HEK293 (cell line): Measurements from ENCODE around the gene THEM4.

Experiments
- BCL6B ChIP-seq: fragments of 450-650 bp; formaldehyde crosslinking; IDR thresholded peaks from 2 replicates; pipeline ENCODE4 v1.5.1; 2017; ENCODE audit warnings: missing biosample characterization, missing genetic modification characterization
- GLIS1 ChIP-seq: fragments of 450-650 bp; formaldehyde crosslinking; IDR thresholded peaks from 2 replicates; pipeline ENCODE4 v1.5.1; 2016; ENCODE audit warnings: missing biosample characterization, missing genetic modification characterization
- MEIS1 ChIP-seq: sonication (generic); formaldehyde crosslinking; IDR thresholded peaks from 2 replicates; pipeline ENCODE4 v1.8.1; 2022; ENCODE audit warnings: missing genetic modification reagents, mild to moderate bottlenecking, borderline replicate concordance
- REPIN1 ChIP-seq: fragments of 450-650 bp; formaldehyde crosslinking; IDR thresholded peaks from 2 replicates; pipeline ENCODE4 v1.5.1; 2017; ENCODE audit warnings: missing biosample characterization, missing genetic modification characterization, low read depth
- SALL2 ChIP-seq: fragments of 450-650 bp; formaldehyde crosslinking; IDR thresholded peaks from 2 replicates; pipeline ENCODE4 v1.5.0; 2017; ENCODE audit warnings: missing biosample characterization, mild to moderate bottlenecking, missing genetic modification characterization, borderline replicate concordance
- SCRT2 ChIP-seq: fragments of 450-650 bp; formaldehyde crosslinking; IDR thresholded peaks from 2 replicates; pipeline ENCODE4 v1.5.1; 2016; ENCODE audit warnings: missing biosample characterization, missing genetic modification characterization
- SP2 ChIP-seq: fragments of 450-650 bp; formaldehyde crosslinking; IDR thresholded peaks from 2 replicates; pipeline ENCODE4 v1.5.1; 2016; ENCODE audit warnings: missing biosample characterization, missing genetic modification characterization
- SP3 ChIP-seq: fragments of 450-650 bp; formaldehyde crosslinking; IDR thresholded peaks from 2 replicates; pipeline ENCODE4 v1.5.1; 2016; ENCODE audit warnings: missing biosample characterization, missing genetic modification characterization
- YY1 ChIP-seq: fragments of 450-650 bp; formaldehyde crosslinking; IDR thresholded peaks from 2 replicates; pipeline ENCODE4 v1.5.1; 2018; ENCODE audit warnings: missing biosample characterization, missing genetic modification characterization
- ZBTB21 ChIP-seq: fragments of 450-650 bp; formaldehyde crosslinking; IDR thresholded peaks from 2 replicates; pipeline ENCODE4 v1.5.1; 2017; ENCODE audit warnings: missing biosample characterization, missing genetic modification characterization
- ZBTB49 ChIP-seq: fragments of 450-650 bp; formaldehyde crosslinking; IDR thresholded peaks from 2 replicates; pipeline ENCODE4 v1.5.1; 2016; ENCODE audit warnings: missing biosample characterization, missing genetic modification characterization, low read depth
- ZBTB6 ChIP-seq: fragments of 450-650 bp; formaldehyde crosslinking; IDR thresholded peaks from 2 replicates; pipeline ENCODE4 v1.5.1; 2017; ENCODE audit warnings: missing biosample characterization, missing genetic modification characterization
- ZFP3 ChIP-seq: fragments of 450-650 bp; formaldehyde crosslinking; IDR thresholded peaks from 2 replicates; pipeline ENCODE4 v1.5.1; 2016; ENCODE audit warnings: low read depth, missing biosample characterization, missing genetic modification characterization
- ZIC2 ChIP-seq: fragments of 450-650 bp; formaldehyde crosslinking; IDR thresholded peaks from 2 replicates; pipeline ENCODE4 v1.5.1; 2016; ENCODE audit warnings: missing biosample characterization, missing genetic modification characterization
- ZNF174 ChIP-seq: fragments of 450-650 bp; formaldehyde crosslinking; IDR thresholded peaks from 2 replicates; pipeline ENCODE4 v1.5.0; 2017; ENCODE audit warnings: missing biosample characterization, mild to moderate bottlenecking, missing genetic modification characterization
- ZNF184 ChIP-seq: fragments of 450-650 bp; IDR thresholded peaks from 2 replicates; pipeline ENCODE4 v1.5.1; 2018; ENCODE audit warnings: missing biosample characterization, mild to moderate bottlenecking, missing genetic modification characterization
- ZNF223 ChIP-seq: fragments of 450-650 bp; formaldehyde crosslinking; IDR thresholded peaks from 2 replicates; pipeline ENCODE4 v1.5.1; 2016; ENCODE audit warnings: missing biosample characterization, missing genetic modification characterization
- ZNF274 ChIP-seq, 2 experiments: fragments of 200-500 bp in 1 of 2; fragments of 450-650 bp in 1 of 2; sonication (Bioruptor generic) in 1 of 2; formaldehyde crosslinking in 1 of 2; IDR thresholded peaks; 2 replicates each; pipeline versions ENCODE4 v1.5.1 to v1.6.1; 2014 to 2016; ENCODE audit warnings: borderline replicate concordance in 1 of 2, inconsistent platforms in 1 of 2, low read length in 1 of 2, missing biosample characterization in 1 of 2, missing genetic modification characterization in 1 of 2
- ZNF280C ChIP-seq: fragments of 450-650 bp; formaldehyde crosslinking; IDR thresholded peaks from 2 replicates; pipeline ENCODE4 v1.5.1; 2016; ENCODE audit warnings: missing biosample characterization, missing genetic modification characterization
- ZNF311 ChIP-seq: fragments of 450-650 bp; formaldehyde crosslinking; IDR thresholded peaks from 2 replicates; pipeline ENCODE4 v1.5.1; 2017; ENCODE audit warnings: missing biosample characterization, missing genetic modification characterization, borderline replicate concordance
- ZNF416 ChIP-seq: fragments of 450-650 bp; formaldehyde crosslinking; IDR thresholded peaks from 2 replicates; pipeline ENCODE4 v1.5.1; 2016; ENCODE audit warnings: missing biosample characterization, missing genetic modification characterization
- ZNF423 ChIP-seq: fragments of 450-650 bp; formaldehyde crosslinking; IDR thresholded peaks from 2 replicates; pipeline ENCODE4 v1.5.1; 2016; ENCODE audit warnings: missing biosample characterization, missing genetic modification characterization
- ZNF473 ChIP-seq: fragments of 450-650 bp; formaldehyde crosslinking; IDR thresholded peaks from 2 replicates; pipeline ENCODE4 v1.5.1; 2017; ENCODE audit warnings: missing biosample characterization, missing genetic modification characterization
- ZNF548 ChIP-seq: fragments of 450-650 bp; formaldehyde crosslinking; IDR thresholded peaks from 2 replicates; pipeline ENCODE4 v1.5.1; 2016; ENCODE audit warnings: missing biosample characterization, missing genetic modification characterization
- ZNF600 ChIP-seq: fragments of 450-650 bp; formaldehyde crosslinking; IDR thresholded peaks from 2 replicates; pipeline ENCODE4 v1.5.1; 2016; ENCODE audit warnings: missing biosample characterization, missing genetic modification characterization
- ZNF621 ChIP-seq: fragments of 450-650 bp; formaldehyde crosslinking; IDR thresholded peaks from 2 replicates; pipeline ENCODE4 v1.5.1; 2017; ENCODE audit warnings: missing biosample characterization, missing genetic modification characterization
- ZNF624 ChIP-seq: fragments of 450-650 bp; formaldehyde crosslinking; IDR thresholded peaks from 2 replicates; pipeline ENCODE4 v1.5.1; 2017; ENCODE audit warnings: missing biosample characterization, missing genetic modification characterization
- ZNF629 ChIP-seq: fragments of 450-650 bp; formaldehyde crosslinking; IDR thresholded peaks from 2 replicates; pipeline ENCODE4 v1.5.1; 2017; ENCODE audit warnings: missing biosample characterization, missing genetic modification characterization
- ZNF654 ChIP-seq: fragments of 450-650 bp; formaldehyde crosslinking; IDR thresholded peaks from 2 replicates; pipeline ENCODE4 v1.5.1; 2016; ENCODE audit warnings: low read depth, missing biosample characterization, missing genetic modification characterization
- ZNF791 ChIP-seq: fragments of 450-650 bp; formaldehyde crosslinking; IDR thresholded peaks from 2 replicates; pipeline ENCODE4 v1.5.1; 2016; ENCODE audit warnings: missing biosample characterization, missing genetic modification characterization
- TF ChIP-seq, protein P1 (sequence below): fragments of 450-650 bp; formaldehyde crosslinking; IDR thresholded peaks from 2 replicates; pipeline ENCODE4 v1.5.1; 2016; ENCODE audit warnings: missing biosample characterization, missing genetic modification characterization

The THEM4 gene

DNA sequence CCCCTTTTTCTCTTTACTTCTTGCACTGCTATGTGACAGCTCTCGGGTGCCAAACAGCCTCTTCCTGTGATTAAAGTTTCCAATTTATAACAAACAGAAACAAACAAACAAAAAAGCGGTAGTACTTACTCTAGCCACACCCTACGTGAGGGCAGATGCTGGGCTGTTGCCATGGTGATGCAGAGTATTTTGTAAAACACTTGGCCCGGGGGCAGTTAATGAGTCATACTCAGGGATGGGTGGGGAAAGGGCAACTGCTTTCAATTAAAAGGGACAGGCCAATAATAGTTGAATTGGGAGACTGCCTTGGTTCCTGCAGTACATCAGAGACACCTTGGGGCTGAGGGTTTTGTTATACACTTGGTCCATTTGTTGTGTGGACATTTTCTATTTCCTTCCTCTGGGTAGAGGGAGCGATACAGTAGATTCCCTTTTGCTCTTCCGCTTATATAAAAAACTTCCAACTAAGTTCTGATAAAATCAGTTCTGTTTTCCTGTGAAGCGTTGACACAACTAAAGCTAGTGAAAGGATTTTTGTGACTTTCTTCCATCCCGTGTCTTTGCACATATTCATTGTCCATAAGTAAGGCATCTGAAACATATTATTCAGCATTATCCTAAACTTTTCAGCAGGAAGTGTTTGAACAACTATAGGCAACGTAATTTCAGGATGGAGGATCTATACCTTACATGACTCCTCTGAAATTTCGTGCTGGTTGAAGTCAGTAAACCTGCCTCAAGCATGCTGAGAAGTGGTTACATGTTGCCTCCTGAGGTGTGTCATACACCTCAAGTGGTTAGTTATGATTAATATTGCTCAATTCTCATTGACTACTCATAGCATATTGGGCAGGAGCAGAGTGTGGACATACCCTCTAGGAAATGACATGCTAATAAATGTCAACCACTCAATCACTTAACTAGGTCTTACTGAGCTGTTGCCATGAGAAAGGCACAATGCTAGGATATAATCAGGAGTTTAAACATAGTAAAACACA is 36.7 kb upstream of the THEM4 start (continued):
- TF ChIP-seq ZNF473 (tag by site-specific recombination) (no peak), ZNF223 (no peak), ZNF416 (tag by site-specific recombination) (no peak), ZNF548 (no peak), ZNF311 (no peak), ZNF624 (tag by site-specific recombination) (no peak), ZNF280C (tag by site-specific recombination) (no peak), YY1 (tag by site-specific recombination) (no peak), MEIS1 (no peak), ZNF174 (no peak), ZNF621 (tag by site-specific recombination) (no peak), ZIC2 (tag by site-specific recombination) (no peak), REPIN1 (tag by site-specific recombination) (no peak), SP2 (tag by site-specific recombination) (0 out of 2 replicates have a peak, but pooled peaks have one; percentile 17), GLIS1 (tag by site-specific recombination) (no peak), SCRT2 (tag by site-specific recombination) (peak; percentile 48; the same call in 1 of the 2 replicates), ZNF600 (no peak), ZNF184 (tag by site-specific recombination) (no peak), ZBTB6 (tag by site-specific recombination) (no peak), ZNF791 (no peak), ZFP3 (no peak), ZNF629 (tag by site-specific recombination) (0 out of 2 replicates have a peak, but pooled peaks have one; percentile 27), ZBTB49 (tag by site-specific recombination) (no peak), ZNF274 (IDR thresholded peaks at IDR 0.05; ENCODE audit: low read length) (no peak), ZNF274 (tag by site-specific recombination; IDR thresholded peaks at IDR 0.05; ENCODE audit: borderline replicate concordance) (no peak), SALL2 (tag by site-specific recombination) (no peak), ZNF654 (tag by site-specific recombination) (no peak), ZBTB21 (tag by site-specific recombination) (0 out of 2 replicates have a peak, but pooled peaks have one; percentile 15), BCL6B (tag by site-specific recombination) (peak; percentile 61), SP3 (tag by site-specific recombination) (peak; percentile 34; the same call in 1 of the 2 replicates), ZNF423 (no peak)
- TF ChIP-seq, protein P1, sequence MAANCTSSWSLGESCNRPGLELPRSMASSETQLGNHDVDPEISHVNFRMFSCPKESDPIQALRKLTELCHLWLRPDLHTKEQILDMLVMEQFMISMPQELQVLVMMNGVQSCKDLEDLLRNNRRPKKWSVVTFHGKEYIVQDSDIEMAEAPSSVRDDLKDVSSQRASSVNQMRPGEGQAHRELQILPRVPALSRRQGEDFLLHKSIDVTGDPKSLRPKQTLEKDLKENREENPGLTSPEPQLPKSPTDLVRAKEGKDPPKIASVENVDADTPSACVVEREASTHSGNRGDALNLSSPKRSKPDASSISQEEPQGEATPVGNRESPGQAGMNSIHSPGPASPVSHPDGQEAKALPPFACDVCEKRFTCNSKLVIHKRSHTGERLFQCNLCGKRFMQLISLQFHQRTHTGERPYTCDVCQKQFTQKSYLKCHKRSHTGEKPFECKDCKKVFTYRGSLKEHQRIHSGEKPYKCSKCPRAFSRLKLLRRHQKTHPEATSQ (tag by site-specific recombination): no peak
